ENCODE data around the gene SERPINE3.

The SERPINE3 gene

GRCh38 chr13:51360489-51360888, 21.0 kb downstream of the SERPINE3 start:
- TF ChIP-seq, protein P1, sequence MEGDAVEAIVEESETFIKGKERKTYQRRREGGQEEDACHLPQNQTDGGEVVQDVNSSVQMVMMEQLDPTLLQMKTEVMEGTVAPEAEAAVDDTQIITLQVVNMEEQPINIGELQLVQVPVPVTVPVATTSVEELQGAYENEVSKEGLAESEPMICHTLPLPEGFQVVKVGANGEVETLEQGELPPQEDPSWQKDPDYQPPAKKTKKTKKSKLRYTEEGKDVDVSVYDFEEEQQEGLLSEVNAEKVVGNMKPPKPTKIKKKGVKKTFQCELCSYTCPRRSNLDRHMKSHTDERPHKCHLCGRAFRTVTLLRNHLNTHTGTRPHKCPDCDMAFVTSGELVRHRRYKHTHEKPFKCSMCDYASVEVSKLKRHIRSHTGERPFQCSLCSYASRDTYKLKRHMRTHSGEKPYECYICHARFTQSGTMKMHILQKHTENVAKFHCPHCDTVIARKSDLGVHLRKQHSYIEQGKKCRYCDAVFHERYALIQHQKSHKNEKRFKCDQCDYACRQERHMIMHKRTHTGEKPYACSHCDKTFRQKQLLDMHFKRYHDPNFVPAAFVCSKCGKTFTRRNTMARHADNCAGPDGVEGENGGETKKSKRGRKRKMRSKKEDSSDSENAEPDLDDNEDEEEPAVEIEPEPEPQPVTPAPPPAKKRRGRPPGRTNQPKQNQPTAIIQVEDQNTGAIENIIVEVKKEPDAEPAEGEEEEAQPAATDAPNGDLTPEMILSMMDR (IDR thresholded peaks at IDR 0.05; ENCODE audit: borderline replicate concordance, control extremely low read depth, extremely low read depth, insufficient read depth, missing control alignments) = no peak
- in situ Hi-C loops (cut with MboI; ENCODE audit: low sequenced_read_pairs, unreplicated experiment) = no loop called here
- no peak for DNase-seq (ENCODE audit: low spot score)

DNA sequence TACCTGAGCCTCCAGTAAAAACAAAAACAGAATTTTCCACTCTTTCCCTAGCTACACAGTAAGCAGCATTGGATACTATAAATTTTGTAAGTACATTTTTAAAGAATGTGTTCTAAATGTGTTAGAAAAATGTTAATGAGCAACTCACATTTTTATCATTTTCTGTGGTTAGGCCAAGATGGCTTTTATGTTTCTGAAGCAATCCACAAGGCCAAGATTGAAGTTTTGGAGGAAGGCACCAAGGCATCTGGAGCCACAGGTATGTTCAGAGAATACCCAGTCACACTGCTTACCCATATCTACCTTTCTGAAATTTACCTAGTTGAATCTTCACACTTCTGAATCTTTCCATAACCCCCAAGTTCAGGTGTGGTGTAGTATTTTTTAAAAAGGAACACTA, 21.6 kb downstream of the SERPINE3 start:
- DNase-seq (ENCODE audit: low spot score) = no peak
- TF ChIP-seq, protein P1 (IDR thresholded peaks at IDR 0.05; ENCODE audit: borderline replicate concordance, control extremely low read depth, extremely low read depth, insufficient read depth, missing control alignments) = no peak
- in situ Hi-C loops (cut with MboI; ENCODE audit: low sequenced_read_pairs, unreplicated experiment) = no loop called here

DNA sequence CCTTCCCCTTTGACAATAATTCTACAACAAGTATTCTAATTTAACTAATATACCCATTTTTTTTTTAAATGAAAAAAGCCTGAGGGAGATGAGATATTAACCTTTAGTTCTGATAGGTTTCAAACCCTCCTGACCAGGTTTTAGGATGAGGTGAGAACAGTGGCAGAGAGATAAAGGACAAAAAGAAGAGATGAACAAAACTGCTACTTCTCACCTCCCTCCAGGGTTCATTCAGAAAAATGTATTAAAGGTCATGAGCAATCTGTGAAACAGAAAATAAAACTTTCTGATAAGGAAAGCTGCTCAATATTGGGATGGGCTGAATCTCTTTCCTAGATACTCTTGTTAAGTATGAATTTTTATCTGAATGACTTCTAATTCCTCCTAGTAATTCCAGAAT, 24.1 kb downstream of the SERPINE3 start:
- TF ChIP-seq, protein P1 (IDR thresholded peaks at IDR 0.05; ENCODE audit: borderline replicate concordance, control extremely low read depth, extremely low read depth, insufficient read depth, missing control alignments) = no peak
- no peak for DNase-seq (ENCODE audit: low spot score)
- in situ Hi-C loops (cut with MboI; ENCODE audit: low sequenced_read_pairs, unreplicated experiment) = no loop called here

DNA sequence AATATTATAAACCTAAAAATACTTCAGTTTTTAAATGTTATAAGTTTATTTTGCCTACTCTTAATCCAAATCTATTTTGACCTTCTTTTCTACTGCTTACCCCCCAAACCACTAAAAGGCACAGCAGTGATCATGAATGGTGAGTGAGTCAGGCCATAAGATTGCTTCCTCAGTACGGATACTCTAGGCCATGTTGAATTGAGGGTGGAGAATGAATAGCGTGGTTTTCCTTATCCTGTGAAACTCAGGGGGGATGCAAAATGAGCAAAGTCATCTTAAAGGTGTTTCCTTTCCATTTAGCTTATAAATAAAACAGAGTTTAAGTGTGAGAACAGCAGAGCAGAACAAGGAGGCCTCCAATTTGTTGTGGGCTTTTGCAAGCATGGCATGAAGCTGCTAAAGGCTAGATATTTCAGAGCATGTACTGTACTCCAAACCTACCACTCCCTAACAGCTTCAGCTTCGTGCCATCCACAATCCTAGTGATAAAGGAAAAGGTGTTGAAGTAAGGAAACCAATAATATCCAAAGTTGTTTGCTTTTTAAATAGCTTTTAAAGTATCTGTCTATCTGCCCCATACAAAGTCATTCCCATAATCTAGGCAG, 25.0 kb downstream of the SERPINE3 start:
- in situ Hi-C loops (cut with MboI; ENCODE audit: low sequenced_read_pairs, unreplicated experiment) = no loop called here
- TF ChIP-seq, protein P1 (IDR thresholded peaks at IDR 0.05; ENCODE audit: borderline replicate concordance, control extremely low read depth, extremely low read depth, insufficient read depth, missing control alignments) = no peak
- no peak for DNase-seq (ENCODE audit: low spot score)

DNA sequence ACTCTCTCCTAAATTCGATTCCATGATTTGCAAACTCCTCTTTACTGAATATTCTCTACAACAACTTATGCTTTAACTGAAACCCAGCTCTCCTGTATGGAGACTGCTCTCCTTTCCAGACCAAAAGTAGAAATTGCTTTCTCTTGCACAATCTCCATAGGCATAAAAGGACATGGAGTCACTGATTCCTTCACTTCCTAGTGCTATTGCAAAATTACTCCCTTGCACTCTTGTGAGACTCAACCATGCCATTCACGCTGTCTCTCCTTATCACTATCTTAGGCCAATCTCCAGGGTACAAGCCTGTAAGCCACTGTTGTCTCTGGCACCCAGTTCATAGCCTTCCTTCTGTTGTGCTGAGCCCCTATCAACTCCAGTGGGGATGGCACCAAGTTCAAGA, 30.6 kb downstream of the SERPINE3 start:
- in situ Hi-C loops (cut with MboI; ENCODE audit: low sequenced_read_pairs, unreplicated experiment) = no loop called here
- DNase-seq (ENCODE audit: low spot score) = no peak
- TF ChIP-seq, protein P1 (IDR thresholded peaks at IDR 0.05; ENCODE audit: borderline replicate concordance, control extremely low read depth, extremely low read depth, insufficient read depth, missing control alignments) = no peak

DNA sequence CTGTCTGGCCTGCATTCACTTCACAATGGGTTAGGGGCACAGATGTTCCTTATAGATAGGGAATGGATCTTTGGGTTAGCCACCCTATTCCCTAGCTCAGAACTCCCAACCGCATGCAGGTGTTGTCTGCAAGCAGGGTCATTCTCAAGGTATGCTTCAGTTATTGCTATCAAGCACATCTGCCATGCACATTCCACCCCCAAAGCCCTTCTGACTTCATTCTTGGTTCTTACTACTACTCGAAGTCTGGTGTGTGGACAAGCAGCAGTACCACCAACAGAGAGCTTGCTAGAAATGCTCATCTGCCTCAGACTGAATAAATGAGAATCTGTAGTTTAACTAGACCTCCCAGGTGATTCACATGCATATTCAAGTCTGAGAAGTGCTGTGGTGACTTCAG, 31.3 kb downstream of the SERPINE3 start:
- in situ Hi-C loops (cut with MboI; ENCODE audit: low sequenced_read_pairs, unreplicated experiment) = no loop called here
- TF ChIP-seq, protein P1 (IDR thresholded peaks at IDR 0.05; ENCODE audit: borderline replicate concordance, control extremely low read depth, extremely low read depth, insufficient read depth, missing control alignments) = no peak
- no peak for DNase-seq (ENCODE audit: low spot score)
